Stimulated activated CD8-positive, alpha-beta memory T cell treated with anti-CD3 and anti-CD28 coated beads, Interleukin-12 subunit alpha, Interleukin-12 subunit beta, amount 100 ng/mL, for 24 hours (primary cell): ENCODE results near the gene WDR4.
"Not testable (repeated sequence)": the region's sequence is repeated elsewhere in the genome, so short reads cannot be mapped to it uniquely, and the experiment has no call there.

ENCODE experiments used
- DNase-seq: peaks from one replicate; pipeline ENCODE4 v3.0.0-alpha.2; 2020; ENCODE audit errors: extremely low read depth

The WDR4 gene

GRCh38 chr21:42839271-42840231 is 39.8 kb downstream of the WDR4 start:
- DNase-seq: no peak

- not testable (repeated sequence) for DNase-seq
These were observed 41.1 kb downstream of the WDR4 start for GRCh38 chr21:42838212-42838690.

GRCh38 chr21:42837421-42838211 is 41.7 kb downstream of the WDR4 start:
- no peak for DNase-seq

- no peak for DNase-seq
These were observed 42.5 kb downstream of the WDR4 start for GRCh38 chr21:42836767-42837301.

GRCh38 chr21:42836402-42836666 is 43.0 kb downstream of the WDR4 start:
- DNase-seq: no peak

GRCh38 chr21:42835611-42836401 is 43.5 kb downstream of the WDR4 start:
- DNase-seq: no peak

GRCh38 chr21:42835211-42835610 is 44.1 kb downstream of the WDR4 start:
- DNase-seq: no peak

GRCh38 chr21:42834726-42835191 is 44.6 kb downstream of the WDR4 start:
- no peak for DNase-seq

GRCh38 chr21:42833859-42834725 is 45.2 kb downstream of the WDR4 start:
- no peak for DNase-seq

- DNase-seq: no peak
These were observed 45.9 kb downstream of the WDR4 start for GRCh38 chr21:42833439-42833815.

- not testable (repeated sequence) for DNase-seq
These were observed 47.1 kb downstream of the WDR4 start for GRCh38 chr21:42832321-42832630.

- no peak for DNase-seq
These were observed 48.6 kb downstream of the WDR4 start for GRCh38 chr21:42830456-42831455.

- DNase-seq: no peak
These were observed 49.4 kb downstream of the WDR4 start for GRCh38 chr21:42829954-42830353.

- no peak for DNase-seq
These were observed 49.9 kb downstream of the WDR4 start for GRCh38 chr21:42829417-42829816.

GRCh38 chr21:42827588-42827987 is 51.8 kb downstream of the WDR4 start:
- no peak for DNase-seq

GRCh38 chr21:42820616-42821465 is 58.5 kb downstream of the WDR4 start:
- no peak for DNase-seq

GRCh38 chr21:42819861-42820615 is 59.3 kb downstream of the WDR4 start:
- DNase-seq: no peak

GRCh38 chr21:42818328-42818749 is 61.0 kb downstream of the WDR4 start:
- no peak for DNase-seq
